ENCODE measurements around the gene ARHGDIG. TPM values are rescaled to one million over a fixed set of nuclear protein-coding genes. Genes with fewer than 3 reads are reported as not detected.

The ARHGDIG gene
- 0.28 and 1.5 TPM in 2 replicates for total RNA-seq

GRCh38 chr16:280552-280951 is at the start of gene ARHGDIG:
Gene ARHGDIG, plus strand, starts transcription at chr16:280591. Its CDS starts 90 bp downstream, at chr16:280681.

GRCh38 chr16:234468-235305 is 45.7 kb upstream of the ARHGDIG start, which contains the start of gene FAM234A:
Gene FAM234A, plus strand, starts transcription at chr16:234821. Its CDS starts 19,593 bp downstream, at chr16:254414.

DNA sequence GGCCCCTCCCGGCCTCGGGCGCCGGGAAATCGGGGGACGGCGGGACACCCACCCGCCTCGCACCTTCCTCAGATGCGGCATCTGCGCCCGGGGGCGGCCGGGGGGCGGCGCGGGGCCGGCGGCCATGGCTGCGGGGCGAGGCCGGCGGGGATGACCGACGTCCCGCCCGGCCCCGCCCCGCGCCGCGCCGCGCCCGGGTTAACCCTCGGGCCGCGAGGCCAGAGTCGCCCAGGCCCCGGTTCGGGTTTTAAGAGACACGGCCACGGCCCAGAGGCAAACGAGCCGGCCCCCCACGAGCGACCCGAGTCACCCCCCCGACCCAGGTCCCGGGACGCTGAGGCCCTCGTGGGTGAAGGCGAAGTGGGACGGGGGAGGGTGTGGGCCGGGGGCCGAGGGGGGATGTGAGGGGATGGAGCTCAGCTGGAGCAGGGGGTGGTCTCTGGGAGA is 4.6 kb upstream of the ARHGDIG start, which contains the start of gene RGS11:
RGS11 (minus strand) TSS at position 159 of the 447 bp plus-strand sequence; CDS start at position 126, 33 bp downstream.

DNA sequence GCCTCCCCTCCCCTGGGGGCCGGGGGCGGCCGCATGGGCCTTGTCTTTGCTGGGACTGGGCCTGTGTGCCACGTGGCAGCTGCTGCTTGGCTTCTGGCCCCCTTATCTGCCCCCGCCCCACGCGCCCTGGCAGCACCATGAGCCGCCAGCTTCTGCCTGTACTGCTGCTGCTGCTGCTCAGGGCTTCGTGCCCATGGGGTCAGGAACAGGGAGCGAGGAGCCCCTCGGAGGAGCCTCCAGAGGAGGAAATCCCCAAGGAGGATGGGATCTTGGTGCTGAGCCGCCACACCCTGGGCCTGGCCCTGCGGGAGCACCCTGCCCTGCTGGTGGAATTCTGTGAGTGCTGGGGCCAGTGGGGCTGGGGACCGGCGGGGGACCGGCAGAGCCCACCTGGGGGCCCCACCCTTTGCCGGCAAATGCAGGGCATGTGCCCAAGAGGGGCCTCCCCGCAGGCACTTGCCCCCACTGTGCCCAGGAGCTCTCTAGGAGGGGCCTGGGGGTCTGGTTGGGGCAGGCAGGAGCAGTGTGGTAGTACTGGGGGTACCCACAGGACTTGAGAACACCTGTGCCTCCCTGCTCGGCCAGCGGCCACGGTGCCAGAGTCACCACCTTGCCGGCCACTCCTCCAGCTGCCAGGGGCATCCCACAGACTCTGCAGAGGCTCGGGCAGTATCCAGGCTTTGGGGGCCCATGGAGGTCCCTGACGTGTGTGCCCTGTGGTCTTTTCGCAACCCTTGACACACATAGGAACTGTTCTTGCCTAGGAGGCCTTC is 2.8 kb downstream of the ARHGDIG start, which contains the start of gene PDIA2:
PDIA2 (plus strand) TSS at position 132 of the 773 bp plus-strand sequence; CDS start at position 138, 6 bp downstream.

Other genes starting within 250 kb of the ARHGDIG start
- gene POLR3K, start 227.0 kb upstream of the ARHGDIG start, total RNA-seq: 2.4 and 4.2 TPM in 2 replicates
- gene SNRNP25, start 226.8 kb upstream of the ARHGDIG start, total RNA-seq: 17.5 and 17.9 TPM in 2 replicates
- 24.6 and 49.9 TPM in 2 replicates for gene RHBDF1, start 208.0 kb upstream of the ARHGDIG start, total RNA-seq
- gene MPG, start 202.4 kb upstream of the ARHGDIG start, total RNA-seq: 101 and 198 TPM in 2 replicates
- gene NPRL3, start 141.9 kb upstream of the ARHGDIG start, total RNA-seq: 10.1 and 17.8 TPM in 2 replicates
- not detected in 2 replicates for gene HBZ, start 127.9 kb upstream of the ARHGDIG start, total RNA-seq
- not detected in 2 replicates for gene HBM, start 114.6 kb upstream of the ARHGDIG start, total RNA-seq
- gene HBA2, start 107.7 kb upstream of the ARHGDIG start, total RNA-seq: not detected in 2 replicates
- gene HBA1, start 103.9 kb upstream of the ARHGDIG start, total RNA-seq: not detected in 2 replicates
- not detected in 2 replicates for gene HBQ1, start 100.1 kb upstream of the ARHGDIG start, total RNA-seq
- gene LUC7L, start 51.1 kb upstream of the ARHGDIG start, total RNA-seq: 43.9 and 44.2 TPM in 2 replicates
- gene FAM234A, start 45.8 kb upstream of the ARHGDIG start, total RNA-seq: 122 and 156 TPM in 2 replicates
- gene RGS11, start 4.6 kb upstream of the ARHGDIG start, total RNA-seq: 1.8 and 2.4 TPM in 2 replicates
- gene PDIA2, start 2.6 kb downstream of the ARHGDIG start, total RNA-seq: 0.51 and 2.4 TPM in 2 replicates
- gene AXIN1, start 72.1 kb downstream of the ARHGDIG start, total RNA-seq: 16.6 and 30.8 TPM in 2 replicates
- 51.7 and 69.3 TPM in 2 replicates for gene MRPL28, start 89.9 kb downstream of the ARHGDIG start, total RNA-seq
- gene PGAP6, start 101.4 kb downstream of the ARHGDIG start, total RNA-seq: 59.7 and 107 TPM in 2 replicates
- 63.2 and 80.6 TPM in 2 replicates for gene NME4, start 116.6 kb downstream of the ARHGDIG start, total RNA-seq
- gene DECR2, start 121.3 kb downstream of the ARHGDIG start, total RNA-seq: 7.1 and 11.8 TPM in 2 replicates
- 18.7 and 32.6 TPM in 2 replicates for gene RAB11FIP3, start 145.1 kb downstream of the ARHGDIG start, total RNA-seq
- gene CAPN15, start 247.1 kb downstream of the ARHGDIG start, total RNA-seq: 26.7 and 52.6 TPM in 2 replicates

All from smooth muscle cell of the umbilical artery (primary cell).